GM19023 (cell line): ENCODE results near the gene NUP210L.

ENCODE experiments used
- ATAC-seq: cut with Tn5 transposase; IDR thresholded peaks from one replicate; pipeline ENCODE4 v1.9.1; 2021; ENCODE audit warnings: mild to moderate bottlenecking, moderate library complexity; ENCODE audit not compliant: unreplicated experiment

NUP210L gene

DNA sequence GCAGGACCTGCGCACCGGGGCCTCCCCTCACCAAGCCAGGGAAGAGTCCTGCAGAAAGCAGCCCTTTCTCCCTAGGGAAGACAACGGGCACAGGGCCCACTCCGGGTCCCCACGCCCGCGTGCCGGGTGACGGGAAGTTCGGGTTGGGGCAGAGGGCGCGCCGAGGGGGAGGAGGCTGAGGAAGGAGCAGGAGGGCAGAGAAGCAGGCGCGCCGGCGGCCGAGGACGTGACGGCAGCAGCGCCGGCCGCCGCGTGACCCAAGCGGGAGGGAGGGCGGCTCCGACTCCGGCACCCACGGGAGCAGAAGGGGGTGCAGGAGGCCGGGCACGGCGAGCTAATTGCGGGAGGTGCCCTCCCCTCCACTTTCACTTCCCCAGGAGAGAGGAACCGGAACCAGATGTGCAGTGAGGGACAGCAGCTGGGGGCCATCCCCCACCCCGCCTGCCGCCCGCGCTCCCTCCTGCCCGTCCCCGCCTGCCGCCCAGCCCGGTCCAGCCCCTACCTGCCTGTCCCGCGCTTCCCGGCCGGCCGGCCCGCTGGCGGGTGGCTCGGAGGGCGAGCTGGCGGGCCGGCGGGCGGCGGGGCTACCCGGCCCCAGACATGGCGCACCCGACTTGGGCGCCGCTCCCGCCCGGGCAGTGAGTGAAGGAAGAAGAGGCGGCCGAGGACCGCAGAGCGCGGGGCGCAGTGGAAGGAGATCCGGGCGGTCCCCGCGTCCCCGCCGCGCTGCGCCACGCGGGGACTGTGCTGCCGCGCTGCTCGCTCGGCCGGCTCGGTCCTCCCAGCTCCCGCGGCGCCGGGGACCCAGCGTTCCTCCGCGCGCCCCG is 208.9 kb downstream of the NUP210L start:
- ATAC-seq: peak; percentile 71

DNA sequence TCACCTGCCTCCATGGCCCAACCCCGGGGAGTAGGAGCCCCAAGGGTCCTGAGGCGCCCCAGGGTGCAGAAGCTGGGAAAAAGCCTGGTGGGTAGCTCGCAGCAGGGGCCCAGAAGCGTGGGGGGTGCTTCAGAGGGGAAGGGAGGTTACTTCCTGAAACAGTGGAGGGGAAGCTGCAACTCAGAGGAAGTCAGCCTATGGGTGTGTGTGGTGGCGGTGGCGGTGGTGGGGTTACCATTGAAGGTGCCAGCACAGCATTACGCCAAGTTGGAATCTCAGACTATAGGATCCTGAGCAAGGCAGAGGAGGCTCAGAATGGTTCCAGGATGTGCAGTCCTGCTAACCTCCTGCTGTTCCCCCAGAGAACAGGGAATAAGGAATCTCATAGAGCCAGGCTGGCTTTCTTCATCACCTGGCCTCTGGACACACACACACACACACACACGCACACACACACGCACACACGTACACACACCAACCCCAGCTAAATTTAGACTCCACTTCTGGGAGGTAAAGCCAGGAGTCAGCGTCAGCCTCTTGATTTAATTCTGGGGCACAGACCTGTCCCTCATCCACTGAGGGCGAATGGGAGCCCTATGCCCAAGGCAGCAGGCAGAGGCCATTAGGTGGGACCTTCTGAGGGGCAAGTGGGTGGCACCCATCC is 209.6 kb downstream of the NUP210L start:
- ATAC-seq: peak; percentile 8

GRCh38 chr1:153944827-153945117 is 210.1 kb downstream of the NUP210L start:
- no peak for ATAC-seq

DNA sequence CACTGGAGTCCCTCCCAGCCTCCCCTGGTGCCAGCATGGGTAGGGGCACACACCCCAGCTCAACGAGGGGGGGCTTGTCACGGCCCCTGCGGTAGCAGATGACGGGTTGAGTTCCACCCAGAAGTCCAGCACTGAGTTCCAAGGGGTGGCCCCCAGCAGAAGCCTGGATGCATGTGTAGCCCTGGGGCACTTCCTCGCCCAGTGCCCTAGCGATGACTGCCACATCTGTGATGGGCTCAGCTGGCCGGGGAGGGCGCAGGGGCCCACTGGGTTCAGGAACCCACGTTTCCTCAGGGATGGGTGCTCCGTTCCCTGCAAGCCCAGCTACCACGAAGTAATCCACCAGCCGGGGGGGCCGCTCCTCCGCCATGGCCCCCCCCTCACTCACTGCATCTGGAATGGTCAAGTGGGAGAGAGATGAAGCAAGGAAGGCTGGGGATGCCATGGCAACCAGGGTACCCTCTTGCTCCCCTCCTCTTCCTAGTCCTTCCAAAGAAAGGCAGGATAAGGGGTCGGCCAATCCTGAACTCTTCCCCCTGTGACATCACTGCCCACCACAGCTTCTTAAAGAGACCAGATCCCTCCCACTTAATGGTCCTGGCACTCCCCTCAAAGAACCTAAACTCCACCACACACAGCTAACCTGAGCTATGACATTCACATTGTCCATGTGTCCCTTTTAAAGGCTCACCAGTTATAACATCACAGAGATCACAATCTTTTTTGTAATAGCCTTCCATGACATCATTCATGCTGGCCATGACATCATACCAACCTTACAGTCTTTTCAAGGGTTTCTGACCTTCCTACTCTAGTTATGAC is 210.7 kb downstream of the NUP210L start:
- no peak for ATAC-seq

DNA sequence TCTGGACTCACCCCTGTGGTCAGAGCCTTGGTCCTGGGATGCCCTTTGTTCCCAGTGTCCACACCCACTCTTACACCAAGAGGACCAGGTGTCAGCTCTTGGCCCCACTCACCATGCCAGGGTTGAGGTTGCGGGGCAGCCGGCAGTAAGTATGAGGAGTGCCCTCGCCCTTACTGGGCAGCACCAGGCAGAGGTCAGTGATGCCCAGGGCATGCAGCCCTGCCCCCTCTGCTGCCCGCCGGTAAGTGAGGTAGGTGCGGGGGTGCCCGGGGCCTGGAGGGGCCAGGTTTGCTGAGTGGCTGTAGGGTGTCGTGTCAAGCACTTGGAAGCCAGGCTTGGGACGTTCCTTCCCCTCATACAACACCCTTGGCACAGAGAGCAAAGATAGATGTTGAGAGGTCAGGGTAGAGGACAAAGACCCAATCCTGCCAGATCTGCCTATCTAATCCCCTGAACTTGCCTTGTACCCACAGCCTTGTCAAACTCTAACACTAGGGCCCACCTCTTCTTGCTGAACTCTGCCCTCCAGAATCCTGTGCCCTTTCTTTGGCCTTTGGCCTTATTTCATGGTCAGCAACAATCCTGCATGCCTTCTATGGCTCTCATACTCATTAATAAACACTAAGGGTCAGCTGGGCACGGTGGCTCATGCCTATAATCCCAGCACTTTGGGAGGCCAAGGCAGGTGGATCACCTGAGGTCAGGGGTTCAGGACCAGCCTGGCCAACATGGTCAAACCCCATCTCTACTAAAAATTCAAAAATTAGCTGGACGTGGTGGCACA is 211.9 kb downstream of the NUP210L start:
- no peak for ATAC-seq
